ENCODE results near the gene GPER1. TPM values are rescaled to one million over a fixed set of nuclear protein-coding genes. Genes with fewer than 3 reads are reported as not detected.
A peak's percentile ranks its signal among the peaks of the same experiment; 100 is the strongest.

Gene GPER1
- total RNA-seq, 2 donors from 2014 or later = not detected

GRCh38 chr7:1050956-1051690, 36.8 kb upstream of the GPER1 start:
- ATAC-seq (no peak), DNase-seq (ENCODE audit: low spot score in 2 of 2) (no peak)
- Mint-ChIP-seq H3K36me3 (no peaks in the 10 kb centered on the region), H3K9me3 (no peaks in the 10 kb centered on the region), H3K27ac (peak overlapping the region in 1 of 2 donors; percentile 48)

GRCh38 chr7:1052031-1052818, 35.7 kb upstream of the GPER1 start:
- Mint-ChIP-seq H3K9me3 (no peaks in the 10 kb centered on the region), H3K36me3 (no peaks in the 10 kb centered on the region), H3K27ac (no peak overlapping the region)
- no peak for DNase-seq (ENCODE audit: low spot score in 2 of 2)
- no peak for ATAC-seq

- Mint-ChIP-seq H3K27ac (no peak overlapping the region), H3K9me3 (no peaks in the 10 kb centered on the region), H3K36me3 (no peaks in the 10 kb centered on the region)
- DNase-seq (ENCODE audit: low spot score in 2 of 2) (no peak), ATAC-seq (no peak)
Observed at GRCh38 chr7:1053002-1053411, 34.9 kb upstream of the GPER1 start.

- Mint-ChIP-seq H3K27ac (peak overlapping the region in 1 of 2 donors; percentile 70), H3K9me3 (no peaks in the 10 kb centered on the region)
- no peak for ATAC-seq
Observed at GRCh38 chr7:1053816-1054370, 34.0 kb upstream of the GPER1 start.

DNA sequence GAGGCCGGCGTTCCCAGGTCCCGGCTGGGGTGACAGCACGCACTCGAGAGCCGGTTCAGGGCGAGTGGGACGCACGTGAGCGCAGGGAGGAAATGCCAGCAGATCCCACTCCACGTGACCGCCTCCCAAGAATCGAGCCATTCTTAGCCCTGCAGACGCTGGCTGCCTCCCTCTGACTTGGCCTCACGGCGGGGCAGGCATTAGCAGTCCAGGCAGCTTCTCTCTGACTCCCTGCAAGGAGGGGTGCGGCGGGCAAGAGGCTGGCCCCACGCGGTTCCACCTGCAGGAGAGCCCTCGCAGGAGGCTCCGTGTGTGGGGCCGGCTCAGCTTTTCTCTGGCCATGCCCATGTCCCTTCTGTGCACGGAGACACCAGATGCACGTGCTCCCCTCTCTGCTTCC, 33.5 kb upstream of the GPER1 start:
- no peak for ATAC-seq
- Mint-ChIP-seq H3K36me3 (no peaks in the 10 kb centered on the region), H3K9me3 (no peaks in the 10 kb centered on the region), H3K27ac (peak overlapping the region in 1 of 2 donors; percentile 70)
- no peak for DNase-seq (ENCODE audit: low spot score in 2 of 2)

More at GRCh38 chr7:1053816-1054370, 34.0 kb upstream of the GPER1 start:
- no peak for DNase-seq (ENCODE audit: low spot score in 2 of 2)
- H3K36me3 Mint-ChIP-seq = no peaks in the 10 kb centered on the region

- H3K27ac Mint-ChIP-seq = peak overlapping the region in 1 of 2 donors; percentile 70
- DNase-seq (ENCODE audit: low spot score in 2 of 2) = peak in 1 of 2 donors; percentile 45
- no peaks in the 10 kb centered on the region for H3K9me3 Mint-ChIP-seq
- H3K36me3 Mint-ChIP-seq = no peaks in the 10 kb centered on the region
- peak; percentile 44 to 74 for ATAC-seq
Observed at GRCh38 chr7:1054861-1055450, 33.0 kb upstream of the GPER1 start.

- peak overlapping the region in 1 of 2 donors; percentile 70 for H3K27ac Mint-ChIP-seq
- ATAC-seq (peak in 1 of 2 donors; percentile 25), DNase-seq (ENCODE audit: low spot score in 2 of 2) (no peak)
- no peaks in the 10 kb centered on the region for H3K9me3 Mint-ChIP-seq
- H3K36me3 Mint-ChIP-seq = no peaks in the 10 kb centered on the region
Observed at GRCh38 chr7:1055491-1055955, 32.4 kb upstream of the GPER1 start.

- H3K36me3 Mint-ChIP-seq = no peaks in the 10 kb centered on the region
- H3K27ac Mint-ChIP-seq = peak overlapping the region in 1 of 2 donors; percentile 70
- DNase-seq (ENCODE audit: low spot score in 2 of 2) = no peak
- H3K9me3 Mint-ChIP-seq = no peaks in the 10 kb centered on the region
- no peak for ATAC-seq
Observed at GRCh38 chr7:1055956-1056784, 31.7 kb upstream of the GPER1 start.

- H3K36me3 Mint-ChIP-seq = no peaks in the 10 kb centered on the region
- H3K9me3 Mint-ChIP-seq = no peaks in the 10 kb centered on the region
- no peak for ATAC-seq
- no peak overlapping the region for H3K27ac Mint-ChIP-seq
- DNase-seq (ENCODE audit: low spot score in 2 of 2) = no peak
Observed at GRCh38 chr7:1056785-1057410, 31.0 kb upstream of the GPER1 start.

DNA sequence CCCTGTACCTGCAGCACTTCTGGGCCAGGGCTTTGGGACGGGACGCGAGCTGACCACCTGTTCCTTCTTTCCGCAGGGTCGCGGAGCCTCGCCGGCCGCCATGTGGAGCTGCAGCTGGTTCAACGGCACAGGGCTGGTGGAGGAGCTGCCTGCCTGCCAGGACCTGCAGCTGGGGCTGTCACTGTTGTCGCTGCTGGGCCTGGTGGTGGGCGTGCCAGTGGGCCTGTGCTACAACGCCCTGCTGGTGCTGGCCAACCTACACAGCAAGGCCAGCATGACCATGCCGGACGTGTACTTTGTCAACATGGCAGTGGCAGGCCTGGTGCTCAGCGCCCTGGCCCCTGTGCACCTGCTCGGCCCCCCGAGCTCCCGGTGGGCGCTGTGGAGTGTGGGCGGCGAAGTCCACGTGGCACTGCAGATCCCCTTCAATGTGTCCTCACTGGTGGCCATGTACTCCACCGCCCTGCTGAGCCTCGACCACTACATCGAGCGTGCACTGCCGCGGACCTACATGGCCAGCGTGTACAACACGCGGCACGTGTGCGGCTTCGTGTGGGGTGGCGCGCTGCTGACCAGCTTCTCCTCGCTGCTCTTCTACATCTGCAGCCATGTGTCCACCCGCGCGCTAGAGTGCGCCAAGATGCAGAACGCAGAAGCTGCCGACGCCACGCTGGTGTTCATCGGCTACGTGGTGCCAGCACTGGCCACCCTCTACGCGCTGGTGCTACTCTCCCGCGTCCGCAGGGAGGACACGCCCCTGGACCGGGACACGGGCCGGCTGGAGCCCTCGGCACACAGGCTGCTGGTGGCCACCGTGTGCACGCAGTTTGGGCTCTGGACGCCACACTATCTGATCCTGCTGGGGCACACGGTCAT, 30.3 kb upstream of the GPER1 start:
- no peak for ATAC-seq
- H3K27ac Mint-ChIP-seq = no peak overlapping the region
- DNase-seq (ENCODE audit: low spot score in 2 of 2) = no peak
- no peaks in the 10 kb centered on the region for H3K9me3 Mint-ChIP-seq
- no peaks in the 10 kb centered on the region for H3K36me3 Mint-ChIP-seq

DNA sequence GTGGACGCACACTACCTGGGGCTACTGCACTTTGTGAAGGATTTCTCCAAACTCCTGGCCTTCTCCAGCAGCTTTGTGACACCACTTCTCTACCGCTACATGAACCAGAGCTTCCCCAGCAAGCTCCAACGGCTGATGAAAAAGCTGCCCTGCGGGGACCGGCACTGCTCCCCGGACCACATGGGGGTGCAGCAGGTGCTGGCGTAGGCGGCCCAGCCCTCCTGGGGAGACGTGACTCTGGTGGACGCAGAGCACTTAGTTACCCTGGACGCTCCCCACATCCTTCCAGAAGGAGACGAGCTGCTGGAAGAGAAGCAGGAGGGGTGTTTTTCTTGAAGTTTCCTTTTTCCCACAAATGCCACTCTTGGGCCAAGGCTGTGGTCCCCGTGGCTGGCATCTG, 29.6 kb upstream of the GPER1 start:
- Mint-ChIP-seq H3K27ac (no peak overlapping the region), H3K9me3 (no peaks in the 10 kb centered on the region), H3K36me3 (no peaks in the 10 kb centered on the region)
- DNase-seq (ENCODE audit: low spot score in 2 of 2) (no peak), ATAC-seq (no peak)

DNA sequence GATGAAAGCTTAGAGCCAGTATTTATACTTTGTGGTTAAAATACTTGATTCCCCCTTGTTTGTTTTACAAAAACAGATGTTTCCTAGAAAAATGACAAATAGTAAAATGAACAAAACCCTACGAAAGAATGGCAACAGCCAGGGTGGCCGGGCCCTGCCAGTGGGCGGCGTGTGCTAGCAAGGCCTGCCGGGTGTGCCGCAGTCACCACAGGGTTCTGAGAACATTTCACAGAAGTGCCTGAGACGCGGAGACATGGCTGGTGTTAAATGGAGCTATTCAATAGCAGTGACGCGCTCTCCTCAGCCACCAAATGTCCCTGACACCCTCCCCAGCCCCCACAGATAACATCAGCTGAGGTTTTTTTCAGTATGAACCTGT, 29.1 kb upstream of the GPER1 start:
- H3K27ac Mint-ChIP-seq = no peak overlapping the region
- H3K9me3 Mint-ChIP-seq = no peaks in the 10 kb centered on the region
- no peaks in the 10 kb centered on the region for H3K36me3 Mint-ChIP-seq
- ATAC-seq (no peak), DNase-seq (ENCODE audit: low spot score in 2 of 2) (no peak)

- DNase-seq (ENCODE audit: low spot score in 2 of 2) (peak in 1 of 2 donors; percentile 29), ATAC-seq (peak in 1 of 2 donors; percentile 78)
- no peaks in the 10 kb centered on the region for H3K36me3 Mint-ChIP-seq
- H3K9me3 Mint-ChIP-seq = no peaks in the 10 kb centered on the region
- H3K27ac Mint-ChIP-seq = no peak overlapping the region
Observed at GRCh38 chr7:1059200-1060091, 28.5 kb upstream of the GPER1 start.

- no peaks in the 10 kb centered on the region for H3K9me3 Mint-ChIP-seq
- DNase-seq (ENCODE audit: low spot score in 2 of 2) (no peak), ATAC-seq (no peak)
- H3K27ac Mint-ChIP-seq = no peak overlapping the region
- H3K36me3 Mint-ChIP-seq = no peaks in the 10 kb centered on the region
Observed at GRCh38 chr7:1060315-1061072, 27.4 kb upstream of the GPER1 start.
